HG03064 (cell line): ENCODE measurements around the gene RNASE13.

ENCODE experiments used
- ATAC-seq: cut with Tn5 transposase; IDR thresholded peaks from one replicate; pipeline ENCODE4 v1.9.1; 2021; ENCODE audit warnings: low read depth; ENCODE audit not compliant: unreplicated experiment

The RNASE13 gene

DNA sequence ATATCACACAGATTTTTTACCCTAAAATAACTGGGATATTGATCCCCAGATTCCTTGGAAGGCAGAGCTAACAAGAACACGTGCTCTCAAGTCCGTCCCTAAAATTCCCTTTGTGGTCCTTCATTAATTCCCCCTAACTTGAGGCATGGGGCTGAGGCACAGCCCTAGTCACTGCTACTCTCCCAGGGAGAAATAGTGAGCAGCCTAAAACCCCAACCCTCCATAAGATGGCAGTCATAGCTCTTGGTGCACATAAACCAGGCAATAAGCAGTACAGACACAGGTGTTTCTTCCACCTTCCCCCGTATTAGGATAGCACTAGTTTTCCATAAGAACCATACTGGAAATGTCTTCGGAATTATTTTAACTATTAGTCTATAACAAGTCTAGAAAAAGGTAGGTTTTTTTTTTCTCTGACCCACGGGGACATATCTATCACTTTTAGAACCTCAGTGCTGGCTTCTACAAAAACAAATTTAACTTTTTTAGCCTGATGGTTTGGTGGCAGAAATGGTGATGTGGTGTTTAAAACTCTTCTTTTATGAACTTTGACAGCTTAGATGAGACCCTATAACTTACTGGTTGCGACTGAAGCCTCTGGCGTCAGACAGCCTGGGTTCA is 32.4 kb upstream of the RNASE13 start:
- no peak for ATAC-seq

GRCh38 chr14:21063479-21063878 is 28.9 kb upstream of the RNASE13 start:
- no peak for ATAC-seq

GRCh38 chr14:21061347-21061668 is 26.7 kb upstream of the RNASE13 start:
- ATAC-seq: no peak

DNA sequence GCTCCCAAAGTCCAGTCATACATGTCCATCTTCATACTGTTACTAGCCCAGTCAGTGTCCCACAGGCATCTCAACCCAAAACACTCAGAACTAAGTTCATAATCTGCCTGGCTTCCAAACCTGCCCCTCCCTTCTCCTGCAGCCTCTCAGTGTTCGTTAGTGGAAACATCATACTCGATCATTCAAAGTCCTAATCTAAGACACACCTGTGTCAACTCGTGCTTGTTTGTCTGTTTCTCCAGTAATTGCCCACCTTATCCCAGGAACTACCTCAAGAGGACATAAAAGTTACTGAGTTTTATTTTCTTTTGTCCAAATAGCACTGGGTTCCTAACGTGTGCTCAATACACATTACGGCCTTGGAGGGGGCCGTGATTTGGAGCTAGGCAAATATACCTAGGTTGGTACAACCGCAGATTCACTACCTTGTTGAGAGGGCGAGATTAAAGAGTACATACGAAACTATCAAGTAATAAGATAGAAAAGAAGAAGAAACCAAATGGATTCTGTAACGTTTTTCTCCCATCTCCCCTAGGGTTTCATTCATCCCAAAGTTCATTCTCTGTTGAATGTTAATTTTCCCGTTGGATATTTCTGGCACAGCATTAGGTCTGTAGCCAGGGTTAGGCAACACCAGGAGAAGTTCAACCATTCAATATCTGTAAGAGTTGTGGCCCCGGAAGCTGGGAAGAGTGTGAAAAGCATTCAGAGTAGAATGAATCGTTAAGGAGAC is 26.2 kb upstream of the RNASE13 start:
- no peak for ATAC-seq

DNA sequence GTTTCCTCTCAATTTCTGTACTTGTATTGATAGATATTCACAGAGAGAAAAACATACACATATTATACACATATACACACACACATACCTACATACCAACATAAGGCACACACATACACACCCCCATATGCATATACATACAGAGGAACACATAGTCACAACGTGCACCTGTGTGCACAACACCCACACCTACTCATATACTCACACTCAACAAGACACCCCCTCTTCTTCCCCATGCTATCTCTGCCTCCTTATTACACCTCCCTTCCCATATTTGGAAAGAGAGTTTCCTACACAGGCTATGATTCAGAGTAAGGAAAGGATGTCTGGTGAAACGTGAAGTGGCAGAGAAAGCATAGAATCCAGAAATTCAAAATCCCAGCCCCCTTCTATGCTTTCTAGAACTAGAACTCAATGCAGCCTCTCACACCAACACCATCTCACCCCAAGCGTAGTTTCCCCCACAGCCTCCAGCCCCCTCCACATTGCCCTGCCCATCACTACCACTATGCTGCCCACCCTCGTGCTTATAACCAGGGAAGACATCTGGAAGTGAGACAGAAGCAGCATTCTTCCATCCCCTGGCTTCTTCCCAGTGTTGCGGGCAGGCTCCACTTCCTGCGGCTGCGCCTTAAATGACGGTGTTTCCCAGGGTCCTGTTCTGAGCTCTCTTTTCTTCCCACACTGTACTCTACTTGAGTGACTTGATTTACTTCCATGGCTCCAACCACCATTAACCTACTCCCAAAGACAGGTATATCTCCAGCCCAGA is 25.4 kb upstream of the RNASE13 start:
- ATAC-seq: no peak

GRCh38 chr14:21058903-21059302 is 24.3 kb upstream of the RNASE13 start:
- ATAC-seq: no peak

DNA sequence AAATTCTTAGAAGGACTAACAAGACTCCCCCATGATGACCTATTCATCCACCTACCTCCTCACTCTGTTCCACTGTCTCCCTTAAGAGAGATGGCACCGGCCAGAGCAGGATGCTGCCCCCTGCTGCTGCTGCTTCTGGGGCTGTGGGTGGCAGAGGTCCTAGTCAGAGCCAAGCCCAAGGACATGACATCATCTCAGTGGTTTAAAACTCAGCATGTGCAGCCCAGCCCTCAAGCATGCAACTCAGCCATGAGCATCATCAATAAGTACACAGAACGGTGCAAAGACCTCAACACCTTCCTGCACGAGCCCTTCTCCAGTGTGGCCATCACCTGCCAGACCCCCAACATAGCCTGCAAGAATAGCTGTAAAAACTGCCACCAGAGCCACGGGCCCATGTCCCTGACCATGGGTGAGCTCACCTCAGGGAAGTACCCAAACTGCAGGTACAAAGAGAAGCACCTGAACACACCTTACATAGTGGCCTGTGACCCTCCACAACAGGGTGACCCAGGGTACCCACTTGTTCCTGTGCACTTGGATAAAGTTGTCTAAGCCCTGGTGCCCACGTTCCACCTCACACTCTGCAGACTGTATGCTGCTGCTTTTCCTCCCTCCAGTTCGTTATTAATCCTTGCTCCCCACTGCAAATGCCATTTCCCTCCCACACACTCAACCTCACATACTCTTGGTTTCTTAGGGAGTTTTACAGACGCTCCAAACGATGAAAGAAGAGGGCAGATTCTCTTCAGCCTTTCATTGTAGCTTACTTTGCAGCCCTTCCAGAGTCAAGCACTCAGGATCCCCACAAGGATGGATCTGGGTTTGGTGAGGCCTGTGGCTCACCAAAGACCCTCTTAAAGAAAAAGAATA is 23.4 kb upstream of the RNASE13 start, which contains the start of gene RNASE8:
TSS of gene RNASE8 (plus strand) at position 20 of the 873 bp plus-strand sequence. CDS start at position 91, 71 bp downstream.
- ATAC-seq: no peak

GRCh38 chr14:21056520-21057163 is 22.0 kb upstream of the RNASE13 start:
- ATAC-seq: no peak

GRCh38 chr14:21055432-21056117 is 21.0 kb upstream of the RNASE13 start:
- no peak for ATAC-seq

GRCh38 chr14:21054768-21055145 is 20.1 kb upstream of the RNASE13 start:
- ATAC-seq: no peak

DNA sequence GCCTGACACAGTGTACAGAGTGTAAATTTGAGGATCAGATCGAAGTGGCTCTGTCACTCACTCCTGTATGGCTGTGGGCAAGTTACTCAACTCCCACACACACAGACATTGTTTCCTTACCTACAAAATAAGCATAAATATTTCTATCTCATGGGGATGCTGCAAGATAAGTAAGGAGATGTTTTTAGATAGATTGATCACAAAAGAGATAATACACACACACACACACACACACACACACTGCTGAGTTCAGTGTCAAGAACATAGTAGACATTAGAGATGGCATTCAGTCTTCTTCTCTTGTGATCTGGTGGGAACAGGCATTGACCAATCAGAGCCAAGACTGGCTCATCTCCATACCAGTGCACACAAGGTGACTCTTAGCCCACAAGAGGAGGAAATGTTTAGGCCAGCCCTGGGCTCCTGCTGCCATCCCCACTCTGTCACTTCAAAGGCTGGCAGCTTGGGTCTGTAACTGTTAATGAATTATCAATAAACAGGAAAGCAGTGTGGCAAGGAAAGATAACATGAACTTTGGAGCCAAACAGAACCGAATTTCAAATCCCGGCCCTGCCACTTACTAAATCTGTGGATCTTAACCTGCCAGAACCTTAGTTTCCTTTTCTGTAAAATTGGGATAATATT is 19.6 kb upstream of the RNASE13 start:
- ATAC-seq: no peak

DNA sequence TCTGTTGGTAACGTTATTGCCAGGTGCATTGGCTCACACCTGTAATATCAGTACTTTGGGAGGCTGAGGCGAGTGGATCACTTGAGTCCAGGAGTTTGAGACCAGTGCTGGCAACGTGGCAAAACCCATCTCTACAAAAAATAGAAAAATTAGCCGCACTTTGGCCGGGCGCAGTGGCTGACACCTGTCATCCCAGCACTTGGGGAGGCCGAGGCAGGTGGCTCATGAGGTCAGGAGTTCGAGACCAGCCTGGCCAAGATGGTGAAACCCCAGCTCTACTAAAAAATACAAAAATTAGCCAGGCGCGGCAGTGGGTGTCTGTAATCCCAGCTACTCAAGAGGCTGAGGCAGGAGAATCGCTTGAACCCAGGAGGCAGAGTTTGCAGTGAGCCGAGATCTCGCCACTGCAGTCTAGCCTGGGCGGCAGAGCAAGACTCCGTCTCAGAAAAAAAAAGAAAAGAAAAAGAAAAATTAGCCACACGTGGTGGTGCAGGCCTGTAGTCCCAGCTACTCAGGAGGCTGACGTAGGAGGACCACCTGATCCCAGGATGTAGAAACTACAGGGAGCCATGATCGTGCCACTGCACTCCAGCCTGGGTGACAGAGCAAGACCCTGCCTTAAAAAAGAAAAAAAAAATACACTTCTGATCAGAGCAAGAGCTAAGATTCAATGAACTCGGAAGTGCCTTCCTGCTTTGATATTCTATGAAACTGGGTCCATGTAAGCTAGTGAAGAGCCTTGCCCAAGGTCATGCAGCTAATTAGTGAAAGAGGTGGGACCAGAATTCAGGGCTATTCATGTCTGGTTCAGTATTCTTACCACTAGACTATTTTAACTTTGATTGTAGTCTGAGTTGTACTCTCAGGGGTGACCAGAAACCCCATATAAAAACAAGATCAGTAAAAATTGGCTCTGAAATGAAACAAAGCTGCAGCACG is 18.8 kb upstream of the RNASE13 start:
- ATAC-seq: no peak

- no peak for ATAC-seq
These were observed 16.0 kb upstream of the RNASE13 start for GRCh38 chr14:21050597-21050996.

DNA sequence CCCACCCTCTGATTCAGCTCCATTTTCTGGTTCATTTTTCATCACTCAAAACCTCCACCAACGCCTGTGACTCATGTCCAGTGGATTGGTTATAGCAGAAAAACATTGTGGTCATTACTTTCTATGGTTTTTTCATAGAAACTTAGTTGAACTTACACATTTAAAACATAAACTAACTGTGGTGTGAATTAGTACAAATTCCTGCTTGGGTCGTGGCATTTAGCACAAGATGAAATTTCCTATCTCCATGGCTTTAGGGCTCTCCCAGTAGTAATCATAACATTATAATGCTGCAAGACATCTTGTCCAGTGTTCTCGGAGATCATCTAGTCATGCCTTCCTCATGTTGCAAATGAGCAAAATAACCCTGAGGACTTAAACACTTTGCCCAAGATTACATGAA is 14.7 kb upstream of the RNASE13 start:
- no peak for ATAC-seq

- no peak for ATAC-seq
These were observed 14.0 kb upstream of the RNASE13 start for GRCh38 chr14:21048638-21049037.

GRCh38 chr14:21047378-21047781 is 12.8 kb upstream of the RNASE13 start:
- no peak for ATAC-seq

- ATAC-seq: no peak
These were observed 9.5 kb upstream of the RNASE13 start for GRCh38 chr14:21043974-21044618.
